Endothelial cell of umbilical vein (primary cell): ENCODE results near the gene TXNDC8.

Experiments used
- CTCF ChIP-seq, 2 donors: IDR thresholded peaks; 1 replicate in 1 of 2; 2 replicates in 1 of 2; pipeline ENCODE4 v1.5.1; 2011; ENCODE audit warnings: low read length in 2 of 2, mild to moderate bottlenecking in 2 of 2, moderate library complexity in 2 of 2, control low read depth in 1 of 2, inconsistent platforms in 1 of 2, low read depth in 1 of 2; ENCODE audit not compliant: insufficient read depth in 1 of 2; ENCODE audit errors: extremely low read depth in 1 of 2
- EZH2 ChIP-seq: IDR thresholded peaks from 2 replicates; pipeline ENCODE4 v1.6.1; 2012; ENCODE audit warnings: borderline replicate concordance, low read depth, mild to moderate bottlenecking, moderate library complexity, low read length, inconsistent platforms; ENCODE audit not compliant: severe bottlenecking
- FOS ChIP-seq: IDR thresholded peaks from 2 replicates; pipeline ENCODE4 v1.6.1; 2011; ENCODE audit warnings: mild to moderate bottlenecking, low read length, moderate library complexity, borderline replicate concordance; ENCODE audit not compliant: insufficient read depth
- JUN ChIP-seq: IDR thresholded peaks from 2 replicates; pipeline ENCODE4 v1.6.1; 2011; ENCODE audit warnings: borderline replicate concordance, low read depth; ENCODE audit not compliant: insufficient read length, insufficient read depth
- MYC ChIP-seq: IDR thresholded peaks from one replicate; pipeline ENCODE4 v1.6.1; 2011; ENCODE audit warnings: mild to moderate bottlenecking, low read depth, low read length
- POLR2A ChIP-seq: IDR thresholded peaks from 2 replicates; pipeline ENCODE4 v1.6.1; 2012; ENCODE audit warnings: low read depth, mild to moderate bottlenecking, control low read depth, low read length
- POLR2AphosphoS5 ChIP-seq: IDR thresholded peaks from 2 replicates; pipeline ENCODE4 v1.6.1; 2012; ENCODE audit warnings: low read depth, mild to moderate bottlenecking, control low read depth, low read length, moderate library complexity; ENCODE audit not compliant: insufficient read depth
- TF ChIP-seq, protein P1 (sequence below): IDR thresholded peaks from 2 replicates; pipeline ENCODE4 v1.6.1; 2011; ENCODE audit not compliant: insufficient read depth, insufficient read length

DNA sequence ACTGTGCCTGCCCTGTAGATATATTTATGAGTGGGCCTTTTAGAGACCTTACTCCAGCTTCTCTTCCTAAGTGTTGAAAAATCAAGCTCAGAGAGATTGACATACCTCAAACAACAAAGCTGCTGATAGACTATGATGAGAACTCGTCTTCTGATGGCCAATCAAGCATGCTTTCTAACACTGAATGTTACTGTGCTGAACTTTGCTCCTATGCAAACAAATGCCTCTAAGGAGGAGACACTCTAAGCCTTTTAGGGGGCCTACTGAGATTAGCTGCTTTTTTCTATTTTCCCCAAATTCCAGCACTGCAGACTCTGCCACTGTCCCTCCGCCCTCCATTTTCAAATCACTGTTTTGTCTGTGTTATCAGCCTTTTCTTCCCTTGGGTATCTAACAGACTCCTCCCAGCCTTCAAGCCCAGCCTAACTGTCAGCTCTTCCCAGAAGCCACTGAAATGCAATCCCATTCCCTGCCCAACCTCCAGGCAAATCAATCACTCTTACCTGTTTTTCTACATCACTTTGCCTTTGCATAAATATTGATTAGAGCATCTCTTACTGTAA, 39.5 kb downstream of the TXNDC8 start:
- TF ChIP-seq CTCF (IDR thresholded peaks at IDR 0.05; ENCODE audit: extremely low read depth in 1 of 2, insufficient read depth in 1 of 2, low read depth in 1 of 2, low read length in 2 of 2) (no peak), POLR2A (no peak), JUN (no peak), POLR2AphosphoS5 (no peak), EZH2 (no peak), FOS (no peak), MYC (no peak)
- TF ChIP-seq, protein P1, sequence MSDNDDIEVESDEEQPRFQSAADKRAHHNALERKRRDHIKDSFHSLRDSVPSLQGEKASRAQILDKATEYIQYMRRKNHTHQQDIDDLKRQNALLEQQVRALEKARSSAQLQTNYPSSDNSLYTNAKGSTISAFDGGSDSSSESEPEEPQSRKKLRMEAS, result no peak
